Endothelial cell of umbilical vein (primary cell): ENCODE results near the gene TEX11.
"Not testable (repeated sequence)": the region's sequence is repeated elsewhere in the genome, so short reads cannot be mapped to it uniquely, and the experiment has no call there.

Experiments used
- CTCF ChIP-seq, 2 donors: IDR thresholded peaks; 1 replicate in 1 of 2; 2 replicates in 1 of 2; pipeline ENCODE4 v1.5.1; 2011; ENCODE audit warnings: low read length in 2 of 2, mild to moderate bottlenecking in 2 of 2, moderate library complexity in 2 of 2, control low read depth in 1 of 2, inconsistent platforms in 1 of 2, low read depth in 1 of 2; ENCODE audit not compliant: insufficient read depth in 1 of 2; ENCODE audit errors: extremely low read depth in 1 of 2
- EZH2 ChIP-seq: IDR thresholded peaks from 2 replicates; pipeline ENCODE4 v1.6.1; 2012; ENCODE audit warnings: borderline replicate concordance, low read depth, mild to moderate bottlenecking, moderate library complexity, low read length, inconsistent platforms; ENCODE audit not compliant: severe bottlenecking
- POLR2A ChIP-seq: IDR thresholded peaks from 2 replicates; pipeline ENCODE4 v1.6.1; 2012; ENCODE audit warnings: low read depth, mild to moderate bottlenecking, control low read depth, low read length
- POLR2AphosphoS5 ChIP-seq: IDR thresholded peaks from 2 replicates; pipeline ENCODE4 v1.6.1; 2012; ENCODE audit warnings: low read depth, mild to moderate bottlenecking, control low read depth, low read length, moderate library complexity; ENCODE audit not compliant: insufficient read depth

GRCh38 chrX:70647910-70648309 is 260.6 kb downstream of the TEX11 start:
- not testable (repeated sequence) for TF ChIP-seq CTCF (IDR thresholded peaks at IDR 0.05; ENCODE audit: extremely low read depth in 1 of 2, insufficient read depth in 1 of 2, low read depth in 1 of 2, low read length in 2 of 2); POLR2A; EZH2; POLR2AphosphoS5
